Measurements from ENCODE around the gene EXD3. TPM values are rescaled to one million over a fixed set of nuclear protein-coding genes. Genes with fewer than 3 reads are reported as not detected.

Gene EXD3
- polyA plus RNA-seq, 5 donors = 10.9 to 22.0 (median 15.0) TPM

GRCh38 chr9:137317718-137318511, 105.0 kb downstream of the EXD3 start:
- no peak for DNase-seq

GRCh38 chr9:137317021-137317717, 105.8 kb downstream of the EXD3 start:
- DNase-seq = no peak

GRCh38 chr9:137316012-137316981, 106.7 kb downstream of the EXD3 start:
- DNase-seq = no peak

GRCh38 chr9:137315581-137316011, 107.4 kb downstream of the EXD3 start:
- DNase-seq = no peak

DNA sequence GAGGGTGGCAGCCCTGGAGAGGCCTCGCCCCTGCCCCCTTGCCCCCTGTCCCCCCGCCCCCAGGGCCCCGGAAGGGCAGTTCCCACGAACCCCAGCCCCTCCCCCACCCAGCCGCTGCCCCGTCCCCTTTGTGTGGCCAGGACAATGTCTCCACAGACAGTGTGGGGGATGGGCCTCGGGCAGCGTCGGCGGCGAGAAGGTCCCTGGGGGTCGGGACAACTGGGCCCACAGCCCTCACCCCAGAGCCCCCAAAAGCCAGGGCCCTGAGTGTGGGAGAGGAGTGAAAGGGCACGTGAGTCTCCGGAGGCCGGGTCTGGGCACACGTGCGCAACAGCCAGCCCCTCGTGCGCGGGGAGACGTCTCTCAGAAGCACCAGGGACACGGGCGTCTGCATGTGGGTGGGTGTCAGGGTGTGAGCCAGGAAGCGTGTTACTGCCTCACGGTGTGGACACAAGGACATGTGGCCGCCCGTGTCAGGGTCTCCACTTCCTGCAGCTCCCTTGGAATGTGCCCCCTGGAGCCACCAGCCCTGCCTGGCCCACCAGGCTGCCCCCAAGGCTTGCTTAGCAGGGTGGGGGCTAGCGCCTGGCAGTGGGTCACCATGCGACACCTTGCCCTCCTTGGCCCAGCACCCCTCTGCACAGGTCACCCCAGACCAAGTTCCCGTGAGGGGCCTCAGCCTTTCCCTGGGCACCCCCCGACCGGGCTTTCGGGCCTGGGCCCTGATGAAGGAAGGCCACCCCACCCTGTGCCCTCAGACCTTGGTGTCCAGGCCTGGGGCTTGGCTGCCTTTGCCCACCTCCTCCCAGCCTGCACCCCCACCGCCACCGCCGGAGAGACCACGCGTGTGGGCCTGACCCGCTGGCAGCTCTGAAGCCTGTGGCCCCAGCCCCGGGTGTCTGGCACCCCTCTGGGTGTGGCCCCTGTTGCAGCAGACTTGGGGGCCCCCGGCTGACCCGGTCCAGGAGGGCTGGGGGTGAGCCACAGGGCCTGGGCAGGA, 108.1 kb downstream of the EXD3 start:
- no peak for DNase-seq

- DNase-seq = no peak
Measured at GRCh38 chr9:137313956-137314560, 108.9 kb downstream of the EXD3 start.

GRCh38 chr9:137313326-137313936, 109.5 kb downstream of the EXD3 start:
- DNase-seq = no peak

- no peak for DNase-seq
Measured at GRCh38 chr9:137312852-137313325, 110.1 kb downstream of the EXD3 start.

DNA sequence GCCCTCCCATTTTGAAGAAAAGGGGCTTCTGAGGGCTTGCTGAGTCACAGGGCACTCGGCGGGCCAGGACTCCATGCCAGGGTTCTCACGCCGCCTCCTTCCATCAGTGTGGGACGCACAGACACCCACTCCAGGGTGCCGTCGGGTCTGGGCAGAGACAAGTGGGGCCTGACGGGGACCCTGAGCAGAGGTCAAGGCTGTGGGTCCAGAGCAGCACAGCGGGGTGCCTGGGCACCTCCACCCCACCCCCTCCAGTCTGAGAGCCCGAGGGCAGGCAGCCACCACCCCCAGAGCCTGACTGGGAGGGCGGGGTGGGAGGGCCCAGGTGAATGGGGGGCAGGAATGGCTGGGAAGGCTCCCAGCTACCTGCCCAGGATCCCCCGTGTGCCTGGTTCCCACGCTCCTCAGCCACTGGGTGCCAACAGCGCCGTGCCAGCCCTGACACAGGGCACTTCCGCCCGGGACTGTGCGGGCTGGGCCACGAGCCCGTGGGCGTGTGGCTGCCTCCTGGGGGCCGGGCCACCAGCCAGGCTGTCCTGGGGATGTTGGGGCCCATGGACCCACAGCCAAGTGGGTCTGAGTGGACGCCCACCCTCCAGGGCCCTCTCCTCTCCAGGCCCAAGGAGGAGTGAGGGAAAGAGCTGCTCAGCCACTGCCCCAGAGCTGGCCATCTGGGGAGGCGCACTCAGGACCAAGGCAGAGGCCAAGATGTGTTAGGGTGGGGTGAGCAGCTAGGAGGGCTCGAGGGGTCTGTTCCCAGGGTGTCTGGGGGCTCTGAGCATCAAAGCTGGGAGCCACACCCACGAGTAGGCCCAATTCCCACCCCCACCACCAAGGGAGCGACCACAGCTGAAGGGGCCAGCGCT, 110.7 kb downstream of the EXD3 start:
- DNase-seq = no peak

DNA sequence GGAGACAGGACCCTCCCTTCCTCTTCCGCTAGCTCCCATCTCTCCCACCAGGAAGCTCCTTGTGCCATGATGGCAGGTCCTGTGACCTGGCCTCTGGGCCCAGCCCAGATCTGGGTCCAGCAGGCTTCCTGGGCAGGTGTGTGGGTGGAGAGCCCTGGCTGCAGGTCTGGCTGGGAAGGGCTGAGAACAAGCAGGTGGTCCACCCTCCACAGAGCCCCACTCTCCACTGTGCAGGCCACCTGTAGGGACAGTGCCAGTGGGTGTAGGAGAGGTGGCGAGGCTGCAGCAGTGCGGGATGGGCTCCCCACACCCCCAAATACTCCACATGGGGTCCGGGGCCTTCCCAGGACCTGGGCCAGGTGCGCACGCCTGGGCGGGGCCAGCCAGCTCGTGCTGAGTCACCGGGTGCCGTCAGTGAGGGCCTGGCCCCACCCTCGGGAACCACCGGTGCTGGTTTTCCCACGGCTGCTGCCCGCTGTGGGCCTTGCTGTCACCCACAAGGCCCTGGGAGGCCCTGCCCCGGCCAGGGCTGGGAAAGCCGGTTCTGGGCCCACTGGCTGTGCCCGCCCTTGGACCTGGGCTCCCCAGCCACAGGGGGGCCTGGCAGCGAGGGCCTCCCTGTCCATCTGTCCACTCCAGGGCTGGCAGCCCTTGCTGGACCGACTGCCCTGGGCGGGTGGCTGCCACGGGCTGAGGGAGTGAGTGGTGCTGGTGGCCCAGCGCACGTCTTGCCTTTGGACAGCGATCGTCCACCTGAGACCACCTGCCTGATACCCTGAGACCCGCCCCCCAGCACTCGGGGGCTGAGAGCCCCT, 111.6 kb downstream of the EXD3 start:
- DNase-seq = no peak

GRCh38 chr9:137310189-137311052, 112.5 kb downstream of the EXD3 start:
- DNase-seq = no peak

DNA sequence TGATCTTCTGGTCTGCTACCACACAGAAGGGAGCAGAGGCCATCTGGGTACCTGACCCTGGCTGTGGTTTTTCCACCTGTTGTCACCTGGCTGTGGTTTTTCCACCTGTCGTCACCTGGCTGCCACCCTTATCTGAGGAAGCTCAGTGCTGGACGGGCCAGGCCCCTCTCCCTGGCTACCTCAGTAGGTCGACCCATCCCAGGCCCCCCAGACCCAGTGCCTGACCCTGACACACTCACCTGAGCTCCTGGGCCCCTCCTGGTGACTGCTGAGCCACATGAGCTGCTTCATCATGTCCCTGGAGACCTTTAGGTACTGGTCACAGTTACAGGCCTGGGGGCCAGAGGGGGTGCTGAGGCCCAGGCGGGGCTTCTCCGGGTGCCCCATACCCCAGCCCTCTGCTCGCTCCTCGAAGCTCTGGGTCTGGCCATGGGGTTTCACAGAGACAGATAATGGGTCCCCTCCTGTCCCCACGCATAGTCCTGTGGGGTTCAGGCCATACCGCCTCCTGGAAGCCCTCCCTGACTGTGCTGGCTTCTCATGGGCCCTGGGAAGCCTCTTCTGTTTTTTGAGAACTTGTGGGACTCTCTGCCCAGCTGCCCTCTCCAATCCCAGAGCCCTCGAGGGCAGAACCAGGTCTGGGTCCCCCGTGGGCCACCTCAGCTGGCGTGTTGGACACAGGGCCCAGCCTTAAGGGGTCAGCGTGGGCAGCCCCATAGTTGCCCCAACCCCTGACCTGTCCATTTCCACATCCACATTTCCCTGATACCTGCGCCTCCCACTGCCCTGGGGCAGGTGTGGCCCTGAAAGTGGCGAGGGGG, 113.4 kb downstream of the EXD3 start:
- no peak for DNase-seq

GRCh38 chr9:137308057-137308619, 114.8 kb downstream of the EXD3 start:
- no peak for DNase-seq

DNA sequence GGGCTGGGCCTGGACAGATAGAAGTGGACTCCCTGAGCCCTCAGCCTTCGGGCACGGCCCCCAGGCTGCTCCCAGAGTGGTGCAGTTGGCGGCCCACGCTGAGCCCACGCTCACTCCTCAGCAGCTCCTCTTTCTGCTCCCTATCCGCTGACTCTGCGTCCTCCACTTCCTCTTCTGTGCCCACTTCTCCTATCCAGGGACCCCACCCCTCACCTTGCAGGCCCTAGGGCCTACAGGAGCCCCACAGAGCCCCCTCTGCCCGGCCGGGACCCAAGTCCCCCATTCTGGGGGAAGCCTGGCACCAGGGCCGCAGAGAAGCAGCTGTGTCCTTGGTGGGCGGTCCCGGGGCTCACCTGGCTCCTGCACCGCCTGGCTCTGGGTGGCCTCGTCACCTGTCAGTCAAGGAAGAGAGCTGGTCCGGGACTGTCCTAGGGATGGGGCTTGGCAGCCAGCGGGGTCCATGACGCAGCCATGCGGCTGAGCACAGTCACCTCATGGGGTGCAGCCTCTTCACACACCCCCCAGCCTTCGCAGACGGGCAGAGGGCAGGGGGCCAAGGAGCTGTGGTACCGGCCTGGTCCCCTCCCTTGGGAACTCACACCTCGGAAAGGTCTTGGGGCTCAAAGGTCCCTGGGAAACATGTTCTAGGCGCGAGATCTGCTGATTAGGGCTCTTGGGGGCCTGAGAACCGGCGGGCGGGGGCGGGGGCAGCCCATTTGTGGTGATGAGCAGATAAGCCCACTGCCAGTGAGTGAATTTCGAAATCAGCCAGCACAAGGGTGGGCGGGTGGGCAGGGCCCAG, 115.5 kb downstream of the EXD3 start:
- no peak for DNase-seq

GRCh38 chr9:137306850-137307254, 116.1 kb downstream of the EXD3 start:
- DNase-seq = no peak
